ENCODE measurements around the gene ATXN1. TPM values are rescaled to one million over a fixed set of nuclear protein-coding genes. Genes with fewer than 3 reads are reported as not detected.

Gene ATXN1
- total and polyA plus RNA-seq, 2 of the 8 experiments (the other 6 are each of a cell fraction or from before 2014, with no cell fraction given), result 1.6 to 4.0 TPM

GRCh38 chr6:16352821-16353438, 408.3 kb downstream of the ATXN1 start (continued):
- TF ChIP-seq GABPA (IDR thresholded peaks at IDR 0.05; ENCODE audit: borderline replicate concordance, insufficient read depth, low read length) (no peak), EZH2 (IDR thresholded peaks at IDR 0.05; ENCODE audit: low read depth, low read length, severe bottlenecking) (no peak), CHD7 (IDR thresholded peaks at IDR 0.05; ENCODE audit: insufficient replicate concordance, low read length) (no peak), CBX8 (IDR thresholded peaks at IDR 0.05; ENCODE audit: borderline replicate concordance, low read depth, low read length) (no peak)
